HepG2 (cell line): ENCODE measurements around the gene PPP6R2. TPM values are rescaled to one million over a fixed set of nuclear protein-coding genes. Genes with fewer than 3 reads are reported as not detected.

Experiments used
- ATM ChIP-seq: fragments of 450-650 bp; IDR thresholded peaks from 2 replicates; pipeline ENCODE4 v1.7.1; 2017; ENCODE audit warnings: mild to moderate bottlenecking, borderline replicate concordance
- HDAC2 ChIP-seq: sonication (generic); formaldehyde crosslinking; IDR thresholded peaks from 2 replicates; pipeline ENCODE4 v1.4.0; 2020; ENCODE audit warnings: missing genetic modification reagents
- KMT2A ChIP-seq: sonication (generic); formaldehyde crosslinking; IDR thresholded peaks from 2 replicates; pipeline ENCODE4 v1.4.0; 2020; ENCODE audit warnings: missing genetic modification reagents
- MTF1 ChIP-seq: sonication (generic); formaldehyde crosslinking; IDR thresholded peaks from 2 replicates; pipeline ENCODE4 v1.5.0; 2020; ENCODE audit warnings: missing genetic modification reagents
- POGZ ChIP-seq: sonication (generic); formaldehyde crosslinking; IDR thresholded peaks from 2 replicates; pipeline ENCODE4 v1.4.0; 2020; ENCODE audit warnings: mild to moderate bottlenecking, missing genetic modification reagents
- RARG ChIP-seq: sonication (generic); formaldehyde crosslinking; IDR thresholded peaks from 2 replicates; pipeline ENCODE4 v1.4.0; 2020; ENCODE audit warnings: low read depth, mild to moderate bottlenecking, missing genetic modification reagents
- RBM39 ChIP-seq: fragments of 200-400 bp; formaldehyde crosslinking; IDR thresholded peaks from one replicate; pipeline ENCODE4 v1.6.1; 2018; ENCODE audit warnings: antibody characterized with exemption, mild to moderate bottlenecking, low read depth, low read length; ENCODE audit not compliant: poor library complexity, severe bottlenecking
- RELA ChIP-seq: sonication (generic); formaldehyde crosslinking; IDR thresholded peaks from 2 replicates; pipeline ENCODE4 v1.4.0; 2020; ENCODE audit warnings: missing genetic modification reagents
- SETDB1 ChIP-seq: sonication (generic); formaldehyde crosslinking; IDR thresholded peaks from 2 replicates; pipeline ENCODE4 v1.5.1; 2020; ENCODE audit warnings: missing genetic modification reagents, mild to moderate bottlenecking, borderline replicate concordance
- XRCC5 ChIP-seq: fragments of 200-400 bp; formaldehyde crosslinking; optimal IDR thresholded peaks from 2 replicates; pipeline ENCODE3; 2017; ENCODE audit warnings: mild to moderate bottlenecking, low read length
- YEATS2 ChIP-seq: sonication (generic); formaldehyde crosslinking; IDR thresholded peaks from 2 replicates; pipeline ENCODE4 v1.4.0; 2020; ENCODE audit warnings: missing genetic modification reagents, borderline replicate concordance
- ZIK1 ChIP-seq: sonication (generic); formaldehyde crosslinking; IDR thresholded peaks from 2 replicates; pipeline ENCODE4 v1.5.0; 2020; ENCODE audit warnings: mild to moderate bottlenecking, low read depth, missing genetic modification reagents, borderline replicate concordance
- ZNF17 ChIP-seq: sonication (generic); formaldehyde crosslinking; IDR thresholded peaks from 2 replicates; pipeline ENCODE4 v1.5.0; 2020; ENCODE audit warnings: mild to moderate bottlenecking, missing genetic modification reagents
- ZNF598 ChIP-seq: sonication (generic); formaldehyde crosslinking; IDR thresholded peaks from 2 replicates; pipeline ENCODE4 v1.5.1; 2020; ENCODE audit warnings: mild to moderate bottlenecking, missing genetic modification reagents, borderline replicate concordance
- ZNF790 ChIP-seq: sonication (generic); formaldehyde crosslinking; IDR thresholded peaks from 2 replicates; pipeline ENCODE4 v1.8.0; 2022; ENCODE audit warnings: missing genetic modification reagents, mild to moderate bottlenecking, borderline replicate concordance
- polyA plus RNA-seq, 8 experiments: library from polyadenylated mRNA; depleted of rRNA in 3 of 8; stranded (reverse) in 7 of 8; unstranded in 1 of 8; fragments of >200 nt; fragmentation: Illumina TruSeq in 4 of 8; extraction: Trizol in 4 of 8; gene quantifications; 2 replicates each; pipeline versions ENCODE4 v1.2.1 to v1.2.3, GENCODE V29; 2011 to 2016; ENCODE audit warnings: low read depth in 4 of 8, missing spikeins in 1 of 8, mixed read lengths in 1 of 8; ENCODE audit not compliant: insufficient read depth in 1 of 8
- total RNA-seq, 5 experiments: library from RNA; depleted of rRNA; stranded (reverse); fragments of >200 nt; fragmentation: Illumina TruSeq; extraction: Trizol; gene quantifications; 2 replicates each; pipeline ENCODE4 v1.2.3, GENCODE V29; 2016; ENCODE audit warnings: low read depth in 1 of 5
- TF ChIP-seq, protein P1 (sequence below): sonication (generic); formaldehyde crosslinking; IDR thresholded peaks from 2 replicates; pipeline ENCODE4 v1.4.0; 2020; ENCODE audit warnings: missing genetic modification reagents, mild to moderate bottlenecking, borderline replicate concordance
- TF ChIP-seq, protein P2 (sequence below): IDR thresholded peaks from 2 replicates; pipeline ENCODE4 v1.4.0; 2020; ENCODE audit warnings: mild to moderate bottlenecking, missing genetic modification reagents
- TF ChIP-seq, protein P3 (sequence below): sonication (generic); formaldehyde crosslinking; conservative IDR thresholded peaks from 2 replicates; pipeline ENCODE4 v1.8.0; 2022; ENCODE audit warnings: missing genetic modification reagents
- TF ChIP-seq, protein P4 (sequence below): sonication (generic); formaldehyde crosslinking; IDR thresholded peaks from 2 replicates; pipeline ENCODE4 v1.5.0; 2020; ENCODE audit warnings: missing genetic modification reagents
- TF ChIP-seq, protein P5 (sequence below): sonication (generic); formaldehyde crosslinking; IDR thresholded peaks from 2 replicates; pipeline ENCODE4 v1.4.0; 2020; ENCODE audit warnings: missing genetic modification reagents

Gene PPP6R2
- total and polyA plus RNA-seq, 2 of the 13 experiments (the other 11 are each of a cell fraction or from before 2014, with no cell fraction given), result 55.0 to 102 TPM

DNA sequence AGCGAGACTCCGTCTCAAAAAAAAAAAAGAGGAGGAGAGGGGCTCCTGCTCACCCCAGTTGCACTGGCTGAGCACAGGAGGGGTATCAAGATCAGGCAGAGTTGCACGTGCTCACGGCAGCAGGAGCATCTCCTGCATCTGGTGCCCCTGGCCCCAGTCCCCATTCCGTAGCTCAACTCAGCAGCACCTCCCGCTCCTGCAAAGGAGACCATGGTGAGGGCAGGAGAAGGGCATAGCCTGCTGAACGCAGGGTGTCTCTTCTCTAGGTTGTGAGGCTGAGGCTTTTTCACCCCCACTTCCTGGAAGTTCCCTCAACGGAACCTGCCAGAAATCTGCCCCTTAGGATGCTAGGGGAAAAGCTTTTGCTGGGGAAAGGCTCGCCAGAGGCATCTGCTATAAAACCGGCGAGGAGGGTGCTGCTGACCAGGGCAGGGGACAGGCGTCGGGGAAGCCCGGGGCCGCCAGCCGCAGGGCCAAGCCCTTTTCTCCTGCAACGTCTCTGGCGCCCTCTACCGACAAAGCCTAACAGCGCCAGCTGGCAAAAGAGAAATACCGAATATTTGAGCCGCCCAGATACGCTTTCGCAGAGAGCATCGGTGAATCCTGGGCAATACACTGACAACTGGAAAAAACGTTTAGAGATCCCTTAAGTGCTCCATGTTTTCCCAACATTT lies 1.0 kb upstream of the PPP6R2 start (continued):
- TF ChIP-seq RARG (CRISPR knock-in tag), result no peak
- TF ChIP-seq, protein P1, sequence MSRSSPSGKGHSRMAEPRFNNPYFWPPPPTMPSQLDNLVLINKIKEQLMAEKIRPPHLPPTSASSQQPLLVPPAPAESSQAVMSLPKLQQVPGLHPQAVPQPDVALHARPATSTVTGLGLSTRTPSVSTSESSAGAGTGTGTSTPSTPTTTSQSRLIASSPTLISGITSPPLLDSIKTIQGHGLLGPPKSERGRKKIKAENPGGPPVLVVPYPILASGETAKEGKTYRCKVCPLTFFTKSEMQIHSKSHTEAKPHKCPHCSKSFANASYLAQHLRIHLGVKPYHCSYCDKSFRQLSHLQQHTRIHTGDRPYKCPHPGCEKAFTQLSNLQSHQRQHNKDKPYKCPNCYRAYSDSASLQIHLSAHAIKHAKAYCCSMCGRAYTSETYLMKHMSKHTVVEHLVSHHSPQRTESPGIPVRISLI, result no peak
- TF ChIP-seq, protein P2, sequence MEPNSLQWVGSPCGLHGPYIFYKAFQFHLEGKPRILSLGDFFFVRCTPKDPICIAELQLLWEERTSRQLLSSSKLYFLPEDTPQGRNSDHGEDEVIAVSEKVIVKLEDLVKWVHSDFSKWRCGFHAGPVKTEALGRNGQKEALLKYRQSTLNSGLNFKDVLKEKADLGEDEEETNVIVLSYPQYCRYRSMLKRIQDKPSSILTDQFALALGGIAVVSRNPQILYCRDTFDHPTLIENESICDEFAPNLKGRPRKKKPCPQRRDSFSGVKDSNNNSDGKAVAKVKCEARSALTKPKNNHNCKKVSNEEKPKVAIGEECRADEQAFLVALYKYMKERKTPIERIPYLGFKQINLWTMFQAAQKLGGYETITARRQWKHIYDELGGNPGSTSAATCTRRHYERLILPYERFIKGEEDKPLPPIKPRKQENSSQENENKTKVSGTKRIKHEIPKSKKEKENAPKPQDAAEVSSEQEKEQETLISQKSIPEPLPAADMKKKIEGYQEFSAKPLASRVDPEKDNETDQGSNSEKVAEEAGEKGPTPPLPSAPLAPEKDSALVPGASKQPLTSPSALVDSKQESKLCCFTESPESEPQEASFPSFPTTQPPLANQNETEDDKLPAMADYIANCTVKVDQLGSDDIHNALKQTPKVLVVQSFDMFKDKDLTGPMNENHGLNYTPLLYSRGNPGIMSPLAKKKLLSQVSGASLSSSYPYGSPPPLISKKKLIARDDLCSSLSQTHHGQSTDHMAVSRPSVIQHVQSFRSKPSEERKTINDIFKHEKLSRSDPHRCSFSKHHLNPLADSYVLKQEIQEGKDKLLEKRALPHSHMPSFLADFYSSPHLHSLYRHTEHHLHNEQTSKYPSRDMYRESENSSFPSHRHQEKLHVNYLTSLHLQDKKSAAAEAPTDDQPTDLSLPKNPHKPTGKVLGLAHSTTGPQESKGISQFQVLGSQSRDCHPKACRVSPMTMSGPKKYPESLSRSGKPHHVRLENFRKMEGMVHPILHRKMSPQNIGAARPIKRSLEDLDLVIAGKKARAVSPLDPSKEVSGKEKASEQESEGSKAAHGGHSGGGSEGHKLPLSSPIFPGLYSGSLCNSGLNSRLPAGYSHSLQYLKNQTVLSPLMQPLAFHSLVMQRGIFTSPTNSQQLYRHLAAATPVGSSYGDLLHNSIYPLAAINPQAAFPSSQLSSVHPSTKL (CRISPR knock-in tag), result 0 out of 2 replicates have a peak, but pooled peaks have one; percentile 34
- TF ChIP-seq SETDB1 (CRISPR knock-in tag), result no peak
- TF ChIP-seq ZNF17 (CRISPR knock-in tag), result no peak
- TF ChIP-seq RELA (CRISPR knock-in tag), result no peak
- no peak for TF ChIP-seq ZIK1
- TF ChIP-seq, protein P3, sequence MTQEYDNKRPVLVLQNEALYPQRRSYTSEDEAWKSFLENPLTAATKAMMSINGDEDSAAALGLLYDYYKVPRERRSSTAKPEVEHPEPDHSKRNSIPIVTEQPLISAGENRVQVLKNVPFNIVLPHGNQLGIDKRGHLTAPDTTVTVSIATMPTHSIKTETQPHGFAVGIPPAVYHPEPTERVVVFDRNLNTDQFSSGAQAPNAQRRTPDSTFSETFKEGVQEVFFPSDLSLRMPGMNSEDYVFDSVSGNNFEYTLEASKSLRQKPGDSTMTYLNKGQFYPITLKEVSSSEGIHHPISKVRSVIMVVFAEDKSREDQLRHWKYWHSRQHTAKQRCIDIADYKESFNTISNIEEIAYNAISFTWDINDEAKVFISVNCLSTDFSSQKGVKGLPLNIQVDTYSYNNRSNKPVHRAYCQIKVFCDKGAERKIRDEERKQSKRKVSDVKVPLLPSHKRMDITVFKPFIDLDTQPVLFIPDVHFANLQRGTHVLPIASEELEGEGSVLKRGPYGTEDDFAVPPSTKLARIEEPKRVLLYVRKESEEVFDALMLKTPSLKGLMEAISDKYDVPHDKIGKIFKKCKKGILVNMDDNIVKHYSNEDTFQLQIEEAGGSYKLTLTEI (CRISPR knock-in tag), result no peak
- TF ChIP-seq XRCC5, result peak; percentile 93
- TF ChIP-seq YEATS2 (CRISPR knock-in tag), result 0 out of 2 replicates have a peak, but pooled peaks have one; percentile 64
- TF ChIP-seq, protein P4, sequence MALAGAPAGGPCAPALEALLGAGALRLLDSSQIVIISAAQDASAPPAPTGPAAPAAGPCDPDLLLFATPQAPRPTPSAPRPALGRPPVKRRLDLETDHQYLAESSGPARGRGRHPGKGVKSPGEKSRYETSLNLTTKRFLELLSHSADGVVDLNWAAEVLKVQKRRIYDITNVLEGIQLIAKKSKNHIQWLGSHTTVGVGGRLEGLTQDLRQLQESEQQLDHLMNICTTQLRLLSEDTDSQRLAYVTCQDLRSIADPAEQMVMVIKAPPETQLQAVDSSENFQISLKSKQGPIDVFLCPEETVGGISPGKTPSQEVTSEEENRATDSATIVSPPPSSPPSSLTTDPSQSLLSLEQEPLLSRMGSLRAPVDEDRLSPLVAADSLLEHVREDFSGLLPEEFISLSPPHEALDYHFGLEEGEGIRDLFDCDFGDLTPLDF, result no peak
- peak; percentile 24 for TF ChIP-seq RBM39
- no peak for TF ChIP-seq MTF1 (CRISPR knock-in tag)
- TF ChIP-seq ZNF790 (CRISPR knock-in tag), result no peak
- TF ChIP-seq ZNF598 (CRISPR knock-in tag), result no peak
- no peak for TF ChIP-seq POGZ (CRISPR knock-in tag)
- peak; percentile 62; the same call in 1 of the 2 replicates for TF ChIP-seq HDAC2 (CRISPR knock-in tag)
- no peak for TF ChIP-seq ATM
- TF ChIP-seq, protein P5, sequence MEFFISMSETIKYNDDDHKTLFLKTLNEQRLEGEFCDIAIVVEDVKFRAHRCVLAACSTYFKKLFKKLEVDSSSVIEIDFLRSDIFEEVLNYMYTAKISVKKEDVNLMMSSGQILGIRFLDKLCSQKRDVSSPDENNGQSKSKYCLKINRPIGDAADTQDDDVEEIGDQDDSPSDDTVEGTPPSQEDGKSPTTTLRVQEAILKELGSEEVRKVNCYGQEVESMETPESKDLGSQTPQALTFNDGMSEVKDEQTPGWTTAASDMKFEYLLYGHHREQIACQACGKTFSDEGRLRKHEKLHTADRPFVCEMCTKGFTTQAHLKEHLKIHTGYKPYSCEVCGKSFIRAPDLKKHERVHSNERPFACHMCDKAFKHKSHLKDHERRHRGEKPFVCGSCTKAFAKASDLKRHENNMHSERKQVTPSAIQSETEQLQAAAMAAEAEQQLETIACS (CRISPR knock-in tag), result peak; percentile 43
- peak; percentile 61; the same call in 1 of the 2 replicates for TF ChIP-seq KMT2A (CRISPR knock-in tag)
